ENCODE measurements around the gene RBM4B. TPM values are rescaled to one million over a fixed set of nuclear protein-coding genes. Genes with fewer than 3 reads are reported as not detected.

The RBM4B gene
- total RNA-seq, 1 donor from 2014 or later: 20.3 TPM

GRCh38 chr11:66676931-66677598, 622 bp downstream of the RBM4B start:
- no peaks in the 10 kb centered on the region for H3K9me3 ChIP-seq (ENCODE audit: insufficient read depth, low read depth, low read length)
- peaks cover 9% of the 10 kb centered on the region for H3K36me3 Mint-ChIP-seq (ENCODE audit: low read depth, unreplicated experiment)
- peaks cover 27% of the 10 kb centered on the region for H4K20me1 ChIP-seq (ENCODE audit: insufficient read depth, low read length)
- H3K4me3 Mint-ChIP-seq (ENCODE audit: unreplicated experiment): peak overlapping the region; percentile 91
- peaks cover 35% of the 10 kb centered on the region for H3K79me2 ChIP-seq (ENCODE audit: insufficient read depth, low read length)
- no peak for TF ChIP-seq EZH2 (IDR thresholded peaks at IDR 0.05; ENCODE audit: insufficient read depth, low read length)
- TF ChIP-seq, protein P1, sequence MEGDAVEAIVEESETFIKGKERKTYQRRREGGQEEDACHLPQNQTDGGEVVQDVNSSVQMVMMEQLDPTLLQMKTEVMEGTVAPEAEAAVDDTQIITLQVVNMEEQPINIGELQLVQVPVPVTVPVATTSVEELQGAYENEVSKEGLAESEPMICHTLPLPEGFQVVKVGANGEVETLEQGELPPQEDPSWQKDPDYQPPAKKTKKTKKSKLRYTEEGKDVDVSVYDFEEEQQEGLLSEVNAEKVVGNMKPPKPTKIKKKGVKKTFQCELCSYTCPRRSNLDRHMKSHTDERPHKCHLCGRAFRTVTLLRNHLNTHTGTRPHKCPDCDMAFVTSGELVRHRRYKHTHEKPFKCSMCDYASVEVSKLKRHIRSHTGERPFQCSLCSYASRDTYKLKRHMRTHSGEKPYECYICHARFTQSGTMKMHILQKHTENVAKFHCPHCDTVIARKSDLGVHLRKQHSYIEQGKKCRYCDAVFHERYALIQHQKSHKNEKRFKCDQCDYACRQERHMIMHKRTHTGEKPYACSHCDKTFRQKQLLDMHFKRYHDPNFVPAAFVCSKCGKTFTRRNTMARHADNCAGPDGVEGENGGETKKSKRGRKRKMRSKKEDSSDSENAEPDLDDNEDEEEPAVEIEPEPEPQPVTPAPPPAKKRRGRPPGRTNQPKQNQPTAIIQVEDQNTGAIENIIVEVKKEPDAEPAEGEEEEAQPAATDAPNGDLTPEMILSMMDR (IDR thresholded peaks at IDR 0.05; ENCODE audit: insufficient read depth, low read depth, low read length): no peak
- H3K4me3 ChIP-seq (ENCODE audit: insufficient read depth, low read depth, low read length): peak overlapping the region; percentile 78
- H3K36me3 ChIP-seq (ENCODE audit: insufficient read depth, low read length): peaks cover 8% of the 10 kb centered on the region
- H3K27me3 ChIP-seq (ENCODE audit: insufficient read depth, low read length): no peaks in the 10 kb centered on the region
- peak overlapping the region; percentile 95 for H3K27ac ChIP-seq (ENCODE audit: low read depth, low read length)
- H3K9ac ChIP-seq (ENCODE audit: low read length): peak overlapping the region; percentile 87
- H3K4me1 ChIP-seq (ENCODE audit: insufficient read depth, low read length): peaks cover 19% of the 10 kb centered on the region
- peaks cover 12% of the 10 kb centered on the region for H3K4me1 Mint-ChIP-seq (ENCODE audit: low read depth, unreplicated experiment)
- peak overlapping the region; percentile 98 for H3K27ac Mint-ChIP-seq (ENCODE audit: unreplicated experiment)
- no peaks in the 10 kb centered on the region for H3K9me3 Mint-ChIP-seq (ENCODE audit: unreplicated experiment)
- FAIRE-seq (no peak), DNase-seq (ENCODE audit: low read depth) (peak; percentile 19)
- peak overlapping the region; percentile 92 for H3K4me2 ChIP-seq (ENCODE audit: low read length)
- peak overlapping the region; percentile 62 for H2AFZ ChIP-seq (ENCODE audit: low read depth, low read length)
- H3K27me3 Mint-ChIP-seq (ENCODE audit: low read depth, unreplicated experiment): no peaks in the 10 kb centered on the region

DNA sequence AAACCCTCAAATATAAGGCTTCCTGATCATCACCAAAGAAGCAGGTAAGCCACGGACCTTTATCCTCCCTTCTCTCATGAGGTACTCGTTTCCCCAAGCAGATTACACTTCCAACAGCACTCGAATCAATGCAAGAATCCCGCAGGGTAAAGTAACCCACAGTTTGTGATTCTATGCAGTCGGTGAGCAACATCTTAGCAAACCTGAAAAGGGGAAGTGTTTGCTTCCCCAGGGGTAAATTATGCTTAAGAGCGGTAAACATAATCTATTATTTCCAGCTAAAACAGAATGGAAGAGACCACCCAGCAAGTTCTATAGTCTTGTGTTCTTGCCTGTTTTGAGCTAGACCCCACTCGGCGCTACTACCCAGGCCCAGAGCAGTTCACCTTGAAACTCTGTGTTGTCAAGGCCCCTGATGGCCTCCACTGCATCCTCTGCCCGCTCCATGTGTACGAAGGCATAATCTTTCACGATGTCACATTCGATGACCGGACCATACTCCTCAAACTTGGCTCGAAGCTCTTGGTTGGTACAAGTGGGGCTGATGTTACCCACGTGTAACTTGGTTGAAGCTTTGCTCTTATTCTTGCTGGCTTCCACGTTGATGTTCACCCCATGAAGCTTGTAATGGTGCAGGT, 1.3 kb downstream of the RBM4B start:
- Mint-ChIP-seq H3K4me3 (ENCODE audit: unreplicated experiment) (peak overlapping the region; percentile 91), H3K27ac (ENCODE audit: unreplicated experiment) (no peak overlapping the region), H3K9me3 (ENCODE audit: unreplicated experiment) (no peaks in the 10 kb centered on the region), H3K27me3 (ENCODE audit: low read depth, unreplicated experiment) (no peaks in the 10 kb centered on the region), H3K4me1 (ENCODE audit: low read depth, unreplicated experiment) (peaks cover 12% of the 10 kb centered on the region), H3K36me3 (ENCODE audit: low read depth, unreplicated experiment) (peaks cover 9% of the 10 kb centered on the region)
- Histone ChIP-seq H3K27me3 (ENCODE audit: insufficient read depth, low read length) (no peaks in the 10 kb centered on the region), H3K36me3 (ENCODE audit: insufficient read depth, low read length) (peaks cover 8% of the 10 kb centered on the region), H3K9me3 (ENCODE audit: insufficient read depth, low read depth, low read length) (no peaks in the 10 kb centered on the region), H3K27ac (ENCODE audit: low read depth, low read length) (no peak overlapping the region), H2AFZ (ENCODE audit: low read depth, low read length) (no peak overlapping the region), H3K4me3 (ENCODE audit: insufficient read depth, low read depth, low read length) (peak overlapping the region; percentile 78), H3K4me1 (ENCODE audit: insufficient read depth, low read length) (peaks cover 19% of the 10 kb centered on the region), H4K20me1 (ENCODE audit: insufficient read depth, low read length) (peaks cover 31% of the 10 kb centered on the region), H3K79me2 (ENCODE audit: insufficient read depth, low read length) (peaks cover 41% of the 10 kb centered on the region), H3K9ac (ENCODE audit: low read length) (no peak overlapping the region), H3K4me2 (ENCODE audit: low read length) (peak overlapping the region; percentile 92)
- DNase-seq (ENCODE audit: low read depth): no peak
- no peak for TF ChIP-seq EZH2 (IDR thresholded peaks at IDR 0.05; ENCODE audit: insufficient read depth, low read length)
- TF ChIP-seq, protein P1 (IDR thresholded peaks at IDR 0.05; ENCODE audit: insufficient read depth, low read depth, low read length): no peak
- FAIRE-seq: no peak

Measured in astrocyte (in vitro differentiated cells and primary cell).